ENCODE measurements around the gene DOCK2. TPM values are rescaled to one million over a fixed set of nuclear protein-coding genes. Genes with fewer than 3 reads are reported as not detected.
"Not testable (repeated sequence)": the region's sequence is repeated elsewhere in the genome, so short reads cannot be mapped to it uniquely, and the experiment has no call there.

Gene DOCK2
- total and polyA plus RNA-seq, 2 donors = 4.1 to 19.1 TPM

- H3K36me3 ChIP-seq (ENCODE audit: insufficient read depth) = no peaks in the 10 kb centered on the region
- DNase-seq (ENCODE audit: extremely low spot score) = no peak
- no peak overlapping the region for H3K27ac ChIP-seq (ENCODE audit: low read depth)
- no peaks in the 10 kb centered on the region for H3K4me1 ChIP-seq (ENCODE audit: insufficient read depth)
- WGBS = 94% methylated on average over 4 of the region's 4 CpGs
- H3K4me3 ChIP-seq (ENCODE audit: low read depth, low read length) = no peak overlapping the region
These were observed 114.4 kb downstream of the DOCK2 start for GRCh38 chr5:169751490-169751889.

- H3K4me3 ChIP-seq (ENCODE audit: low read depth, low read length); H3K4me1 ChIP-seq (ENCODE audit: insufficient read depth); H3K27ac ChIP-seq (ENCODE audit: low read depth); DNase-seq (ENCODE audit: extremely low spot score); H3K36me3 ChIP-seq (ENCODE audit: insufficient read depth): not testable (repeated sequence)
- WGBS = 92% methylated on average over 10 of the region's 10 CpGs
These were observed 115.5 kb downstream of the DOCK2 start for GRCh38 chr5:169752566-169752965.

GRCh38 chr5:169753795-169754194 is 116.7 kb downstream of the DOCK2 start:
- Histone ChIP-seq H3K27ac (ENCODE audit: low read depth) (no peak overlapping the region), H3K36me3 (ENCODE audit: insufficient read depth) (no peaks in the 10 kb centered on the region), H3K4me3 (ENCODE audit: low read depth, low read length) (no peak overlapping the region), H3K4me1 (ENCODE audit: insufficient read depth) (no peaks in the 10 kb centered on the region)
- 65% methylated on average over 2 of the region's 2 CpGs for WGBS
- no peak for DNase-seq (ENCODE audit: extremely low spot score)

GRCh38 chr5:169754737-169755136 is 117.7 kb downstream of the DOCK2 start:
- no peak overlapping the region for H3K27ac ChIP-seq (ENCODE audit: low read depth)
- no peak for DNase-seq (ENCODE audit: extremely low spot score)
- H3K36me3 ChIP-seq (ENCODE audit: insufficient read depth) = no peaks in the 10 kb centered on the region
- H3K4me3 ChIP-seq (ENCODE audit: low read depth, low read length) = no peak overlapping the region
- H3K4me1 ChIP-seq (ENCODE audit: insufficient read depth) = no peaks in the 10 kb centered on the region

- Histone ChIP-seq H3K36me3 (ENCODE audit: insufficient read depth) (no peaks in the 10 kb centered on the region), H3K4me1 (ENCODE audit: insufficient read depth) (no peaks in the 10 kb centered on the region), H3K4me3 (ENCODE audit: low read depth, low read length) (no peak overlapping the region), H3K27ac (ENCODE audit: low read depth) (no peak overlapping the region)
- 89% methylated on average over 10 of the region's 10 CpGs for WGBS
- DNase-seq (ENCODE audit: extremely low spot score) = no peak
These were observed 119.1 kb downstream of the DOCK2 start for GRCh38 chr5:169756071-169756765.

- WGBS = 95% methylated on average over 1 of the region's 1 CpG
- DNase-seq (ENCODE audit: extremely low spot score) = no peak
- Histone ChIP-seq H3K4me1 (ENCODE audit: insufficient read depth) (no peaks in the 10 kb centered on the region), H3K4me3 (ENCODE audit: low read depth, low read length) (no peak overlapping the region), H3K27ac (ENCODE audit: low read depth) (no peak overlapping the region), H3K36me3 (ENCODE audit: insufficient read depth) (no peaks in the 10 kb centered on the region)
These were observed 119.9 kb downstream of the DOCK2 start for GRCh38 chr5:169757016-169757415.

GRCh38 chr5:169758886-169759285 is 121.8 kb downstream of the DOCK2 start:
- Histone ChIP-seq H3K36me3 (ENCODE audit: insufficient read depth) (no peaks in the 10 kb centered on the region), H3K4me3 (ENCODE audit: low read depth, low read length) (no peak overlapping the region), H3K27ac (ENCODE audit: low read depth) (no peak overlapping the region), H3K4me1 (ENCODE audit: insufficient read depth) (no peaks in the 10 kb centered on the region)
- DNase-seq (ENCODE audit: extremely low spot score) = no peak

GRCh38 chr5:169760229-169760628 is 123.2 kb downstream of the DOCK2 start:
- no peak overlapping the region for H3K4me3 ChIP-seq (ENCODE audit: low read depth, low read length)
- no peak for DNase-seq (ENCODE audit: extremely low spot score)

GRCh38 chr5:169762338-169763095 is 125.4 kb downstream of the DOCK2 start:
- DNase-seq (ENCODE audit: extremely low spot score) = no peak
- Histone ChIP-seq H3K4me3 (ENCODE audit: low read depth, low read length) (no peak overlapping the region), H3K4me1 (ENCODE audit: insufficient read depth) (no peaks in the 10 kb centered on the region), H3K27ac (ENCODE audit: low read depth) (no peak overlapping the region), H3K36me3 (ENCODE audit: insufficient read depth) (no peaks in the 10 kb centered on the region)
- 93% methylated on average over 2 of the region's 2 CpGs for WGBS

More at GRCh38 chr5:169760229-169760628, 123.2 kb downstream of the DOCK2 start:
- no peak overlapping the region for H3K27ac ChIP-seq (ENCODE audit: low read depth)
- H3K36me3 ChIP-seq (ENCODE audit: insufficient read depth) = no peaks in the 10 kb centered on the region
- H3K4me1 ChIP-seq (ENCODE audit: insufficient read depth) = no peaks in the 10 kb centered on the region

- H3K4me3 ChIP-seq (ENCODE audit: low read depth, low read length) = no peak overlapping the region
- DNase-seq (ENCODE audit: extremely low spot score) = no peak
- WGBS = 73% methylated on average over 8 of the region's 8 CpGs
- H3K36me3 ChIP-seq (ENCODE audit: insufficient read depth) = no peaks in the 10 kb centered on the region
- no peaks in the 10 kb centered on the region for H3K4me1 ChIP-seq (ENCODE audit: insufficient read depth)
- H3K27ac ChIP-seq (ENCODE audit: low read depth) = no peak overlapping the region
These were observed 126.4 kb downstream of the DOCK2 start for GRCh38 chr5:169763376-169764017.

- 61% methylated on average over 5 of the region's 5 CpGs for WGBS
- no peak for DNase-seq (ENCODE audit: extremely low spot score)
- H3K4me1 ChIP-seq (ENCODE audit: insufficient read depth) = no peaks in the 10 kb centered on the region
- H3K4me3 ChIP-seq (ENCODE audit: low read depth, low read length) = no peak overlapping the region
- no peak overlapping the region for H3K27ac ChIP-seq (ENCODE audit: low read depth)
- H3K36me3 ChIP-seq (ENCODE audit: insufficient read depth) = no peaks in the 10 kb centered on the region
These were observed 126.9 kb downstream of the DOCK2 start for GRCh38 chr5:169764018-169764378.

- H3K36me3 ChIP-seq (ENCODE audit: insufficient read depth) = no peaks in the 10 kb centered on the region
- H3K27ac ChIP-seq (ENCODE audit: low read depth) = no peak overlapping the region
- H3K4me3 ChIP-seq (ENCODE audit: low read depth, low read length) = no peak overlapping the region
- DNase-seq (ENCODE audit: extremely low spot score) = no peak
- 47% methylated on average over 3 of the region's 3 CpGs for WGBS
- no peaks in the 10 kb centered on the region for H3K4me1 ChIP-seq (ENCODE audit: insufficient read depth)
These were observed 128.3 kb downstream of the DOCK2 start for GRCh38 chr5:169765176-169765996.

- not testable (repeated sequence) for H3K4me1 ChIP-seq (ENCODE audit: insufficient read depth); H3K4me3 ChIP-seq (ENCODE audit: low read depth, low read length); DNase-seq (ENCODE audit: extremely low spot score); H3K36me3 ChIP-seq (ENCODE audit: insufficient read depth); H3K27ac ChIP-seq (ENCODE audit: low read depth)
- WGBS = 90% methylated on average over 6 of the region's 6 CpGs
These were observed 129.9 kb downstream of the DOCK2 start for GRCh38 chr5:169766943-169767342.

Measured in urinary bladder (tissue), 4 donors.